ENCODE results near the gene APBA2.

Gene APBA2

DNA sequence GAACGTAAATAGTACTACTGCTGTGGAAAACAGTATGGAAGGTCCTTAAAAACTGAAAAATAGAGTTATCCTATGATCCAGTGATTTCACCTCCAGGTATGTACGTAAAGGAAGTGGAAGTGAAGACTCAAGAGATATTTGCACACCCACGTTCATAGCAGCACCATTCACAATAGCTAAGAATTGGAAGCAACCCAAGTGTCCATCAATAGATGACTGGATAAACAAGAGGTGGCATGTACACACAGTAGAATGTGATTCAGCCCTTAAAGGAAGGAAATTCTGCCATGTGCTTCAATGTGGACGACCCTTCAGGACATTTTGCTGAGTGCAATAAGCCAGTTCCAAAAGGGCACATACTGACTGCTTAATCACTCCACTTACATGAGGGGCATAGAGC, 188.3 kb downstream of the APBA2 start:
- H3K27me3 ChIP-seq (ENCODE audit: low read depth, low read length): no peaks in the 10 kb centered on the region
- H3K9me3 ChIP-seq (ENCODE audit: control insufficient read depth in 1 of 2, low read length in 2 of 2): peaks cover 0 to 5% of the 10 kb centered on the region in 2 donors
- no peak overlapping the region for H3K4me3 ChIP-seq (ENCODE audit: low read depth in 1 of 2, low read length in 2 of 2)
- H3K36me3 ChIP-seq (ENCODE audit: control insufficient read depth in 1 of 2, insufficient read depth in 2 of 2, low read length in 2 of 2): no peaks in the 10 kb centered on the region
- no peaks in the 10 kb centered on the region for H3K4me1 ChIP-seq (ENCODE audit: control insufficient read depth in 1 of 2, insufficient read depth in 2 of 2, low read length in 2 of 2)
- no peak overlapping the region for H3K27ac ChIP-seq (ENCODE audit: low read length)

DNA sequence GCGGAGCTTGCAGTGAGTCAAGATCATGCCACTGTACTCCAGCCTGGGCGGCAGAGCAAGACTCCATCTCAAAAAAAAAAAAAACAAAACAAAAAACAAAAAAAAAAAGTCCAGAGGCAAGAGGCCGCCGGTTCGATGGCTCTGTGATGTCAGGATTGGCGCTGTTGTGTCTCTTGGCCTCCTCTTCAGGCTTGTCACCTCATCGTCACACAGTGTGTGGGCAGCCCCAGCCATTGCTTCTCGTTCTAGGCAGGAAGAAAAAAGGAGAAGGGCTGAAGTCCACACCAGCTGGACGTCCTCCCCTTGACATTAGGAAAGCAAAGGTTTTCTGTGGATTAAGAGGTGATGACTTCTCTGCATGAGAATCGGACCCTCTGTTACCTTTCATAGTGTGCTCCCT, 192.8 kb downstream of the APBA2 start:
- H3K9me3 ChIP-seq (ENCODE audit: control insufficient read depth in 1 of 2, low read length in 2 of 2): no peaks in the 10 kb centered on the region
- no peaks in the 10 kb centered on the region for H3K36me3 ChIP-seq (ENCODE audit: control insufficient read depth in 1 of 2, insufficient read depth in 2 of 2, low read length in 2 of 2)
- H3K4me3 ChIP-seq (ENCODE audit: low read depth in 1 of 2, low read length in 2 of 2): no peak overlapping the region
- H3K4me1 ChIP-seq (ENCODE audit: control insufficient read depth in 1 of 2, insufficient read depth in 2 of 2, low read length in 2 of 2): no peaks in the 10 kb centered on the region
- no peaks in the 10 kb centered on the region for H3K27me3 ChIP-seq (ENCODE audit: low read depth, low read length)
- no peak overlapping the region for H3K27ac ChIP-seq (ENCODE audit: low read length)

DNA sequence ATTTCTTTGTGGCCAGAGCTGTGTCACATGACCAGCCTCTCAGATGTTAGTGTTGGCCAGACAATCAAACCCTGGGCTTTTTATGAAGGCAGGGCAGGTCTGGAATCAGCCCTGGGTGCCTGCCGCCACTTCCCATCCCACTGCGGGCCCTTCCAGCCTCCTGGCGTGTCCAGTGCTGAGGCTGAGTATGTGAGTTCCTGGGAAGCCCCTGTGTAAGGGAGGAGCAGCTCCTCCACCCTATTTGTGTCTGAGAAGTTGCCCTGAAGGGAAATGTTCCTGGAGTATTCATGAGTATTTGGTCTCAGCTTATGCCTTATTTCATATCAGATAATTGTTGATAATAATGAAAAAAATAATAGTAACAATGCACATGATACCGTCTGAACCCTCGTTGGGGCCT, 193.7 kb downstream of the APBA2 start:
- Histone ChIP-seq H3K4me3 (ENCODE audit: low read depth in 1 of 2, low read length in 2 of 2) (no peak overlapping the region), H3K27ac (ENCODE audit: low read length) (no peak overlapping the region), H3K27me3 (ENCODE audit: low read depth, low read length) (no peaks in the 10 kb centered on the region)

GRCh38 chr15:29081781-29082180, 196.0 kb downstream of the APBA2 start:
- Histone ChIP-seq H3K27ac (ENCODE audit: low read length) (no peak overlapping the region), H3K36me3 (ENCODE audit: control insufficient read depth in 1 of 2, insufficient read depth in 2 of 2, low read length in 2 of 2) (no peaks in the 10 kb centered on the region), H3K4me3 (ENCODE audit: low read depth in 1 of 2, low read length in 2 of 2) (no peak overlapping the region), H3K4me1 (ENCODE audit: control insufficient read depth in 1 of 2, insufficient read depth in 2 of 2, low read length in 2 of 2) (no peaks in the 10 kb centered on the region), H3K27me3 (ENCODE audit: low read depth, low read length) (no peaks in the 10 kb centered on the region), H3K9me3 (ENCODE audit: control insufficient read depth in 1 of 2, low read length in 2 of 2) (peaks cover 0 to 7% of the 10 kb centered on the region in 2 donors)

More for the DNA sequence above, 193.7 kb downstream of the APBA2 start:
- Histone ChIP-seq H3K4me1 (ENCODE audit: control insufficient read depth in 1 of 2, insufficient read depth in 2 of 2, low read length in 2 of 2) (no peaks in the 10 kb centered on the region), H3K36me3 (ENCODE audit: control insufficient read depth in 1 of 2, insufficient read depth in 2 of 2, low read length in 2 of 2) (no peaks in the 10 kb centered on the region), H3K9me3 (ENCODE audit: control insufficient read depth in 1 of 2, low read length in 2 of 2) (peaks cover 0 to under 1% of the 10 kb centered on the region in 2 donors)

DNA sequence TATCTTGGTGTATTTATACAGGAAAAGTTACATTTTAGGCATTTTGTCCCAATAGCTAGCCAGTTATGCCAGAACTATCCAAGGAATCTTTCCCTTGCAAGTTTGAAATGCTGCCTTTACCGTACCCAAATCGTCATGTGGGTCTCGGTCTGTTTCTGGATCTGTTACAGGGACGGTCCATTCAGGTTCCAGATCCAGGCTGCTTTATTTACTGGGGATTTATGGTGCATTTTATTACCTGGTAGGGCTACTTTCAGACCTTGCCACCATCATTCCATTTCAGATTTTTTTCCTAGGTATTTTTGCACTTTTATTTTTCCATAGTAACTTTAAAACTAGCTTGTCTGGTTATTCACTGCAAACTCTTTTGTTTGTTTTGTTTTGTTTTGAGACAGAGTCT, 197.4 kb downstream of the APBA2 start:
- Histone ChIP-seq H3K36me3 (ENCODE audit: control insufficient read depth in 1 of 2, insufficient read depth in 2 of 2, low read length in 2 of 2) (no peaks in the 10 kb centered on the region), H3K4me3 (ENCODE audit: low read depth in 1 of 2, low read length in 2 of 2) (no peak overlapping the region), H3K9me3 (ENCODE audit: control insufficient read depth in 1 of 2, low read length in 2 of 2) (peaks cover 0 to 7% of the 10 kb centered on the region in 2 donors), H3K27ac (ENCODE audit: low read length) (no peak overlapping the region), H3K4me1 (ENCODE audit: control insufficient read depth in 1 of 2, insufficient read depth in 2 of 2, low read length in 2 of 2) (no peaks in the 10 kb centered on the region), H3K27me3 (ENCODE audit: low read depth, low read length) (no peaks in the 10 kb centered on the region)

GRCh38 chr15:29083858-29084257, 198.1 kb downstream of the APBA2 start:
- Histone ChIP-seq H3K4me3 (ENCODE audit: low read depth in 1 of 2, low read length in 2 of 2) (no peak overlapping the region), H3K27ac (ENCODE audit: low read length) (no peak overlapping the region), H3K9me3 (ENCODE audit: control insufficient read depth in 1 of 2, low read length in 2 of 2) (peaks cover 0 to 7% of the 10 kb centered on the region in 2 donors), H3K36me3 (ENCODE audit: control insufficient read depth in 1 of 2, insufficient read depth in 2 of 2, low read length in 2 of 2) (no peaks in the 10 kb centered on the region), H3K27me3 (ENCODE audit: low read depth, low read length) (no peaks in the 10 kb centered on the region), H3K4me1 (ENCODE audit: control insufficient read depth in 1 of 2, insufficient read depth in 2 of 2, low read length in 2 of 2) (no peaks in the 10 kb centered on the region)

GRCh38 chr15:29086001-29086400, 200.2 kb downstream of the APBA2 start:
- Histone ChIP-seq H3K4me3 (ENCODE audit: low read depth in 1 of 2, low read length in 2 of 2) (no peak overlapping the region), H3K27ac (ENCODE audit: low read length) (no peak overlapping the region), H3K36me3 (ENCODE audit: control insufficient read depth in 1 of 2, insufficient read depth in 2 of 2, low read length in 2 of 2) (no peaks in the 10 kb centered on the region), H3K9me3 (ENCODE audit: control insufficient read depth in 1 of 2, low read length in 2 of 2) (peaks cover 0 to 7% of the 10 kb centered on the region in 2 donors), H3K27me3 (ENCODE audit: low read depth, low read length) (no peaks in the 10 kb centered on the region), H3K4me1 (ENCODE audit: control insufficient read depth in 1 of 2, insufficient read depth in 2 of 2, low read length in 2 of 2) (no peaks in the 10 kb centered on the region)

DNA sequence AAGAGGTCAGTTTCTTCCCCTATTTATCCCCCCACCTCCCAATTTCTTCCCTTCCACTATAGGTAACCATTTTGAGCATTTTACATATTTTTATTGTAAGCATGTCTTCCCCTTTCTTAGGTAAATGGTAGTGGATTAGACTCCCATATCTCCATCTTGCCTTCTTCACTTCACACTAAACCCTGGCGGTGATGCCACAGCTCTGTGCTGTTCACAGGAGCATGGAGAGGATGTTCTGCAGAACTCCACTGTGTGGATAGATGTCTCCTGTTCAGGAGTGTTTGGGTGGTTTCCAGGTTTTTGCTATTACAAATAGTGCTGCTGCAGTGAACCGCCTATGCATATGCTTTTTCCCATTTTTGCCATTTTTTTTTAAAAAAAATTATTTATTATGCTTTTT, 201.1 kb downstream of the APBA2 start:
- H3K27ac ChIP-seq (ENCODE audit: low read length): no peak overlapping the region
- H3K4me1 ChIP-seq (ENCODE audit: control insufficient read depth in 1 of 2, insufficient read depth in 2 of 2, low read length in 2 of 2): no peaks in the 10 kb centered on the region

GRCh38 chr15:29087521-29088285, 201.9 kb downstream of the APBA2 start:
- Histone ChIP-seq H3K27ac (ENCODE audit: low read length) (no peak overlapping the region), H3K36me3 (ENCODE audit: control insufficient read depth in 1 of 2, insufficient read depth in 2 of 2, low read length in 2 of 2) (no peaks in the 10 kb centered on the region), H3K4me1 (ENCODE audit: control insufficient read depth in 1 of 2, insufficient read depth in 2 of 2, low read length in 2 of 2) (no peaks in the 10 kb centered on the region), H3K4me3 (ENCODE audit: low read depth in 1 of 2, low read length in 2 of 2) (no peak overlapping the region), H3K9me3 (ENCODE audit: control insufficient read depth in 1 of 2, low read length in 2 of 2) (peaks cover 0 to 7% of the 10 kb centered on the region in 2 donors), H3K27me3 (ENCODE audit: low read depth, low read length) (no peaks in the 10 kb centered on the region)

More for the DNA sequence above, 201.1 kb downstream of the APBA2 start:
- Histone ChIP-seq H3K27me3 (ENCODE audit: low read depth, low read length) (no peaks in the 10 kb centered on the region), H3K36me3 (ENCODE audit: control insufficient read depth in 1 of 2, insufficient read depth in 2 of 2, low read length in 2 of 2) (no peaks in the 10 kb centered on the region), H3K4me3 (ENCODE audit: low read depth in 1 of 2, low read length in 2 of 2) (no peak overlapping the region), H3K9me3 (ENCODE audit: control insufficient read depth in 1 of 2, low read length in 2 of 2) (peaks cover 0 to 7% of the 10 kb centered on the region in 2 donors)

GRCh38 chr15:29088666-29089065, 202.9 kb downstream of the APBA2 start:
- Histone ChIP-seq H3K27me3 (ENCODE audit: low read depth, low read length) (no peaks in the 10 kb centered on the region), H3K4me1 (ENCODE audit: control insufficient read depth in 1 of 2, insufficient read depth in 2 of 2, low read length in 2 of 2) (no peaks in the 10 kb centered on the region), H3K27ac (ENCODE audit: low read length) (no peak overlapping the region), H3K9me3 (ENCODE audit: control insufficient read depth in 1 of 2, low read length in 2 of 2) (peaks cover 0 to 7% of the 10 kb centered on the region in 2 donors), H3K4me3 (ENCODE audit: low read depth in 1 of 2, low read length in 2 of 2) (no peak overlapping the region), H3K36me3 (ENCODE audit: control insufficient read depth in 1 of 2, insufficient read depth in 2 of 2, low read length in 2 of 2) (no peaks in the 10 kb centered on the region)

GRCh38 chr15:29089731-29090616, 204.2 kb downstream of the APBA2 start:
- Histone ChIP-seq H3K36me3 (ENCODE audit: control insufficient read depth in 1 of 2, insufficient read depth in 2 of 2, low read length in 2 of 2) (no peaks in the 10 kb centered on the region), H3K27ac (ENCODE audit: low read length) (no peak overlapping the region), H3K4me1 (ENCODE audit: control insufficient read depth in 1 of 2, insufficient read depth in 2 of 2, low read length in 2 of 2) (no peaks in the 10 kb centered on the region), H3K4me3 (ENCODE audit: low read depth in 1 of 2, low read length in 2 of 2) (no peak overlapping the region), H3K27me3 (ENCODE audit: low read depth, low read length) (no peaks in the 10 kb centered on the region), H3K9me3 (ENCODE audit: control insufficient read depth in 1 of 2, low read length in 2 of 2) (peaks cover 0 to 2% of the 10 kb centered on the region in 2 donors)
